ENCODE data around the gene ZNF324. TPM values are rescaled to one million over a fixed set of nuclear protein-coding genes. Genes with fewer than 3 reads are reported as not detected.

ZNF324 gene
- total and polyA plus RNA-seq, 2 of the 8 experiments (the other 6 are each of a cell fraction or from before 2014, with no cell fraction given), result 5.1 to 5.8 TPM

DNA sequence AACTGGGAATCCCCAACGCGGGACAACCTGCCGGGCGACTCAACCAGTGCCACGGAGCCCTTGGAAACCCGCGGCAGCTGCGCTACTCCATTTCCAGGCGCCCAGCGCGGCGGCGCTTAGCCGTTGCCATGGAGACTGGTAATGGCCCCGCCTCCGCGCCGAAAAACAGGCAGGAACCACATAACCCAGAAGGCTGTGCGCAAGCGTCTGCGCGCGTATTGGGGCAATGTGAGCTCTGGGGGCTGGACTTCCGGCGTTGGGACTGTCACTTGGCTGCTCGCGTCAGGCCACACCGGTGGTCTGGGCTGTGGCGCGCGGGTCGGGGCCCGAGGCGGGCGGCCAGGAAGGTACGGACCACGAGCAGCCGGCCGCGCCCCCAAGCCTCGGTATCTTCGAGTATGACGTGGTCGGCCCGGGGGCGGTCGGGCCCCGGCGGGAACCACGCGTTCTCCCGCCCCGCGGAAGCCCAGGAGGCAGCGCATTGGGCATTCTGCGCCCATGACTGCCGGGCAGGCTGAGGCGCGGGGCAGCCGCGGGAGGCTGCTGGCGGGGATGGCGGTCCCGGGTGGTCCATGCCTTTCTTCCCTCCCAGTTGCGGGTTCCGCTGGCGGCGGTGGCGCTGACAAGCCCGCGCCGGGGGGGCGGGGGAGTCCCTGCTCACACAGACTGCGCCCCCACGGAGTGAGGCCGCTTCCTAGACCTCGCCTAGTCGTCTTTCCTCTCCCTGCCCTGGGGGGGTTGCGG is 15.3 kb upstream of the ZNF324 start, which contains the start of gene ZNF324B (continued):
- TF ChIP-seq, protein P1, sequence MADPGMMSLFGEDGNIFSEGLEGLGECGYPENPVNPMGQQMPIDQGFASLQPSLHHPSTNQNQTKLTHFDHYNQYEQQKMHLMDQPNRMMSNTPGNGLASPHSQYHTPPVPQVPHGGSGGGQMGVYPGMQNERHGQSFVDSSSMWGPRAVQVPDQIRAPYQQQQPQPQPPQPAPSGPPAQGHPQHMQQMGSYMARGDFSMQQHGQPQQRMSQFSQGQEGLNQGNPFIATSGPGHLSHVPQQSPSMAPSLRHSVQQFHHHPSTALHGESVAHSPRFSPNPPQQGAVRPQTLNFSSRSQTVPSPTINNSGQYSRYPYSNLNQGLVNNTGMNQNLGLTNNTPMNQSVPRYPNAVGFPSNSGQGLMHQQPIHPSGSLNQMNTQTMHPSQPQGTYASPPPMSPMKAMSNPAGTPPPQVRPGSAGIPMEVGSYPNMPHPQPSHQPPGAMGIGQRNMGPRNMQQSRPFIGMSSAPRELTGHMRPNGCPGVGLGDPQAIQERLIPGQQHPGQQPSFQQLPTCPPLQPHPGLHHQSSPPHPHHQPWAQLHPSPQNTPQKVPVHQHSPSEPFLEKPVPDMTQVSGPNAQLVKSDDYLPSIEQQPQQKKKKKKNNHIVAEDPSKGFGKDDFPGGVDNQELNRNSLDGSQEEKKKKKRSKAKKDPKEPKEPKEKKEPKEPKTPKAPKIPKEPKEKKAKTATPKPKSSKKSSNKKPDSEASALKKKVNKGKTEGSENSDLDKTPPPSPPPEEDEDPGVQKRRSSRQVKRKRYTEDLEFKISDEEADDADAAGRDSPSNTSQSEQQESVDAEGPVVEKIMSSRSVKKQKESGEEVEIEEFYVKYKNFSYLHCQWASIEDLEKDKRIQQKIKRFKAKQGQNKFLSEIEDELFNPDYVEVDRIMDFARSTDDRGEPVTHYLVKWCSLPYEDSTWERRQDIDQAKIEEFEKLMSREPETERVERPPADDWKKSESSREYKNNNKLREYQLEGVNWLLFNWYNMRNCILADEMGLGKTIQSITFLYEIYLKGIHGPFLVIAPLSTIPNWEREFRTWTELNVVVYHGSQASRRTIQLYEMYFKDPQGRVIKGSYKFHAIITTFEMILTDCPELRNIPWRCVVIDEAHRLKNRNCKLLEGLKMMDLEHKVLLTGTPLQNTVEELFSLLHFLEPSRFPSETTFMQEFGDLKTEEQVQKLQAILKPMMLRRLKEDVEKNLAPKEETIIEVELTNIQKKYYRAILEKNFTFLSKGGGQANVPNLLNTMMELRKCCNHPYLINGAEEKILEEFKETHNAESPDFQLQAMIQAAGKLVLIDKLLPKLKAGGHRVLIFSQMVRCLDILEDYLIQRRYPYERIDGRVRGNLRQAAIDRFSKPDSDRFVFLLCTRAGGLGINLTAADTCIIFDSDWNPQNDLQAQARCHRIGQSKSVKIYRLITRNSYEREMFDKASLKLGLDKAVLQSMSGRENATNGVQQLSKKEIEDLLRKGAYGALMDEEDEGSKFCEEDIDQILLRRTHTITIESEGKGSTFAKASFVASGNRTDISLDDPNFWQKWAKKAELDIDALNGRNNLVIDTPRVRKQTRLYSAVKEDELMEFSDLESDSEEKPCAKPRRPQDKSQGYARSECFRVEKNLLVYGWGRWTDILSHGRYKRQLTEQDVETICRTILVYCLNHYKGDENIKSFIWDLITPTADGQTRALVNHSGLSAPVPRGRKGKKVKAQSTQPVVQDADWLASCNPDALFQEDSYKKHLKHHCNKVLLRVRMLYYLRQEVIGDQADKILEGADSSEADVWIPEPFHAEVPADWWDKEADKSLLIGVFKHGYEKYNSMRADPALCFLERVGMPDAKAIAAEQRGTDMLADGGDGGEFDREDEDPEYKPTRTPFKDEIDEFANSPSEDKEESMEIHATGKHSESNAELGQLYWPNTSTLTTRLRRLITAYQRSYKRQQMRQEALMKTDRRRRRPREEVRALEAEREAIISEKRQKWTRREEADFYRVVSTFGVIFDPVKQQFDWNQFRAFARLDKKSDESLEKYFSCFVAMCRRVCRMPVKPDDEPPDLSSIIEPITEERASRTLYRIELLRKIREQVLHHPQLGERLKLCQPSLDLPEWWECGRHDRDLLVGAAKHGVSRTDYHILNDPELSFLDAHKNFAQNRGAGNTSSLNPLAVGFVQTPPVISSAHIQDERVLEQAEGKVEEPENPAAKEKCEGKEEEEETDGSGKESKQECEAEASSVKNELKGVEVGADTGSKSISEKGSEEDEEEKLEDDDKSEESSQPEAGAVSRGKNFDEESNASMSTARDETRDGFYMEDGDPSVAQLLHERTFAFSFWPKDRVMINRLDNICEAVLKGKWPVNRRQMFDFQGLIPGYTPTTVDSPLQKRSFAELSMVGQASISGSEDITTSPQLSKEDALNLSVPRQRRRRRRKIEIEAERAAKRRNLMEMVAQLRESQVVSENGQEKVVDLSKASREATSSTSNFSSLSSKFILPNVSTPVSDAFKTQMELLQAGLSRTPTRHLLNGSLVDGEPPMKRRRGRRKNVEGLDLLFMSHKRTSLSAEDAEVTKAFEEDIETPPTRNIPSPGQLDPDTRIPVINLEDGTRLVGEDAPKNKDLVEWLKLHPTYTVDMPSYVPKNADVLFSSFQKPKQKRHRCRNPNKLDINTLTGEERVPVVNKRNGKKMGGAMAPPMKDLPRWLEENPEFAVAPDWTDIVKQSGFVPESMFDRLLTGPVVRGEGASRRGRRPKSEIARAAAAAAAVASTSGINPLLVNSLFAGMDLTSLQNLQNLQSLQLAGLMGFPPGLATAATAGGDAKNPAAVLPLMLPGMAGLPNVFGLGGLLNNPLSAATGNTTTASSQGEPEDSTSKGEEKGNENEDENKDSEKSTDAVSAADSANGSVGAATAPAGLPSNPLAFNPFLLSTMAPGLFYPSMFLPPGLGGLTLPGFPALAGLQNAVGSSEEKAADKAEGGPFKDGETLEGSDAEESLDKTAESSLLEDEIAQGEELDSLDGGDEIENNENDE (IDR thresholded peaks at IDR 0.05; ENCODE audit: insufficient replicate concordance, low read length), result no peak
- TF ChIP-seq TEAD4 (IDR thresholded peaks at IDR 0.05; ENCODE audit: low read depth, low read length) (peak; percentile 41; the same call in 1 of the 2 replicates), SIX5 (IDR thresholded peaks at IDR 0.05; ENCODE audit: low read depth, low read length) (peak; percentile 75), POU5F1 (IDR thresholded peaks at IDR 0.05; ENCODE audit: low read depth, low read length) (no peak), BACH1 (IDR thresholded peaks at IDR 0.05; ENCODE audit: low read length) (no peak), NRF1 (IDR thresholded peaks at IDR 0.05; ENCODE audit: low read depth, low read length) (peak; percentile 43), YY1 (IDR thresholded peaks at IDR 0.05; ENCODE audit: low read depth, low read length) (peak; percentile 75), KDM5A (IDR thresholded peaks at IDR 0.05; ENCODE audit: low read length) (no peak)
